ENCODE results near the gene GPX4.

Gene GPX4

GRCh38 chr19:1103708-1104310 is at the start of gene GPX4:
Gene GPX4, plus strand, starts transcription at chr19:1103994. Its CDS starts 50 bp downstream, at chr19:1104044.
- H3K4me3 ChIP-seq (ENCODE audit: low read length): peak within 1 kb of the TSS; percentile 84
- peak within 1 kb of the TSS; percentile 91 for H3K4me2 ChIP-seq (ENCODE audit: low read length)
- peaks cover 16% of the 10 kb centered on the region for H3K79me2 ChIP-seq (ENCODE audit: low read length)
- H3K9me3 ChIP-seq (ENCODE audit: insufficient read depth, low read length): peaks cover 3% of the 10 kb centered on the region; the same call in 1 of the 2 replicates
- H3K27me3 ChIP-seq (ENCODE audit: low read depth, low read length): no peaks in the 10 kb centered on the region
- H3K36me3 ChIP-seq (replicated peaks; ENCODE audit: low read depth, low read length): peaks cover 26% of the 10 kb centered on the region
- TF ChIP-seq EZH2phosphoT487 (IDR thresholded peaks at IDR 0.05; ENCODE audit: low read depth): no peak
- TF ChIP-seq CTCF (IDR thresholded peaks at IDR 0.05; ENCODE audit: low read depth, low read length): no peak
- peak within 1 kb of the TSS; percentile 76 for H3K27ac ChIP-seq (ENCODE audit: low read length)
- no peak within 1 kb of the TSS for H2AFZ ChIP-seq (ENCODE audit: low read depth, low read length)
- peaks cover 30% of the 10 kb centered on the region for H4K20me1 ChIP-seq (ENCODE audit: insufficient read depth, low read length)
- H3K4me1 ChIP-seq (ENCODE audit: low read length): peaks cover 42% of the 10 kb centered on the region
- H3K9ac ChIP-seq (ENCODE audit: low read length): peak within 1 kb of the TSS; percentile 85

- H3K9me3 ChIP-seq (ENCODE audit: insufficient read depth, low read length): no peaks in the 10 kb centered on the region
- no peak overlapping the region for H2AFZ ChIP-seq (ENCODE audit: low read depth, low read length)
- no peaks in the 10 kb centered on the region for H4K20me1 ChIP-seq (ENCODE audit: insufficient read depth, low read length)
- no peaks in the 10 kb centered on the region for H3K79me2 ChIP-seq (ENCODE audit: low read length)
- no peak for TF ChIP-seq CTCF (IDR thresholded peaks at IDR 0.05; ENCODE audit: low read depth, low read length)
- no peak for TF ChIP-seq EZH2phosphoT487 (IDR thresholded peaks at IDR 0.05; ENCODE audit: low read depth)
- no peaks in the 10 kb centered on the region for H3K27me3 ChIP-seq (ENCODE audit: low read depth, low read length)
- no peak overlapping the region for H3K4me3 ChIP-seq (ENCODE audit: low read length)
- H3K36me3 ChIP-seq (replicated peaks; ENCODE audit: low read depth, low read length): peaks cover 21% of the 10 kb centered on the region
- H3K9ac ChIP-seq (ENCODE audit: low read length): no peak overlapping the region
- no peak overlapping the region for H3K4me2 ChIP-seq (ENCODE audit: low read length)
- H3K27ac ChIP-seq (ENCODE audit: low read length): no peak overlapping the region
- H3K4me1 ChIP-seq (ENCODE audit: low read length): no peaks in the 10 kb centered on the region
These were observed 49.4 kb upstream of the GPX4 start for GRCh38 chr19:1054102-1055027.

- Histone ChIP-seq H4K20me1 (ENCODE audit: insufficient read depth, low read length) (no peaks in the 10 kb centered on the region), H3K4me3 (ENCODE audit: low read length) (no peak overlapping the region), H3K4me1 (ENCODE audit: low read length) (no peaks in the 10 kb centered on the region), H3K4me2 (ENCODE audit: low read length) (no peak overlapping the region), H3K36me3 (replicated peaks; ENCODE audit: low read depth, low read length) (peaks cover 21% of the 10 kb centered on the region), H3K27ac (ENCODE audit: low read length) (no peak overlapping the region), H3K9me3 (ENCODE audit: insufficient read depth, low read length) (no peaks in the 10 kb centered on the region), H3K27me3 (ENCODE audit: low read depth, low read length) (no peaks in the 10 kb centered on the region), H3K79me2 (ENCODE audit: low read length) (no peaks in the 10 kb centered on the region), H3K9ac (ENCODE audit: low read length) (no peak overlapping the region), H2AFZ (ENCODE audit: low read depth, low read length) (no peak overlapping the region)
- no peak for TF ChIP-seq EZH2phosphoT487 (IDR thresholded peaks at IDR 0.05; ENCODE audit: low read depth)
- TF ChIP-seq CTCF (IDR thresholded peaks at IDR 0.05; ENCODE audit: low read depth, low read length): no peak
These were observed 48.8 kb upstream of the GPX4 start for GRCh38 chr19:1055028-1055425.
